WTC11 (cell line): ENCODE results near the gene FOXJ3. TPM values are rescaled to one million over a fixed set of nuclear protein-coding genes. Genes with fewer than 3 reads are reported as not detected.

ENCODE experiments used
- ATAC-seq: fragments of 200-7000 bp; cut with Tn5 transposase; 2 replicates; pipeline ENCODE4 v1.10.0; 2021; ENCODE audit warnings: mild to moderate bottlenecking, moderate library complexity
- CTCF ChIA-PET: fragments of 300-600 bp; sonication (Branson Sonifier 250); formaldehyde crosslinking; loops from one replicate; lab custom pipeline; 2021; ENCODE audit warnings: antibody characterized with exemption; lab: Charles Lee
- POLR2A ChIA-PET: fragments of 350-600 bp; sonication (Branson Sonifier 250); formaldehyde crosslinking; loops from one replicate; lab custom pipeline; 2021; ENCODE audit warnings: antibody characterized with exemption; lab: Charles Lee
- DNase-seq: peaks from one replicate; pipeline ENCODE4 v3.0.0; 2021; ENCODE audit warnings: low spot score
- H3K27ac Mint-ChIP-seq: 2 replicates; pipeline ENCODE4 v1.8.0; 2021; ENCODE audit warnings: mixed read lengths
- H3K27me3 Mint-ChIP-seq: 2 replicates; pipeline ENCODE4 v1.8.0; 2021; ENCODE audit warnings: low read depth, mild to moderate bottlenecking, moderate library complexity, mixed read lengths
- H3K36me3 Mint-ChIP-seq: 2 replicates; pipeline ENCODE4 v1.8.0; 2021; ENCODE audit warnings: mixed read lengths
- H3K4me1 Mint-ChIP-seq: 2 replicates; pipeline ENCODE4 v1.8.0; 2022; ENCODE audit warnings: mixed read lengths
- H3K4me3 Mint-ChIP-seq: 2 replicates; pipeline ENCODE4 v1.8.0; 2021; ENCODE audit warnings: mild to moderate bottlenecking, moderate library complexity, mixed read lengths
- H3K9me3 Mint-ChIP-seq: 2 replicates; pipeline ENCODE4 v1.8.0; 2021; ENCODE audit warnings: mixed read lengths
- CREB1 ChIP-seq: sonication (generic); formaldehyde crosslinking; IDR thresholded peaks from 2 replicates; pipeline ENCODE4 v1.8.0; 2023; ENCODE audit warnings: mild to moderate bottlenecking, missing genetic modification reagents
- ELF4 ChIP-seq: sonication (generic); formaldehyde crosslinking; IDR thresholded peaks from 2 replicates; pipeline ENCODE4 v1.8.1; 2022; ENCODE audit warnings: low read depth, mild to moderate bottlenecking, moderate library complexity, missing genetic modification reagents
- ETV6 ChIP-seq: sonication (generic); formaldehyde crosslinking; IDR thresholded peaks from 2 replicates; pipeline ENCODE4 v1.8.1; 2022; ENCODE audit warnings: mild to moderate bottlenecking, missing genetic modification reagents
- FOXJ3 ChIP-seq: sonication (generic); formaldehyde crosslinking; IDR thresholded peaks from 2 replicates; pipeline ENCODE4 v1.9.0; 2021; ENCODE audit warnings: missing genetic modification reagents, mild to moderate bottlenecking, borderline replicate concordance
- NR2C2 ChIP-seq: sonication (generic); formaldehyde crosslinking; IDR thresholded peaks from 2 replicates; pipeline ENCODE4 v1.8.0; 2022; ENCODE audit warnings: mild to moderate bottlenecking, missing genetic modification reagents
- RORB ChIP-seq: fragments of 250-450 bp; sonication (Bioruptor Pico); IDR thresholded peaks from 2 replicates; pipeline ENCODE4 v1.9.0; 2021; ENCODE audit warnings: mild to moderate bottlenecking
- SMAD3 ChIP-seq: sonication (generic); formaldehyde crosslinking; IDR thresholded peaks from 2 replicates; pipeline ENCODE4 v1.8.0; 2022; ENCODE audit warnings: missing genetic modification reagents, mild to moderate bottlenecking, borderline replicate concordance
- TCF7 ChIP-seq: sonication (generic); formaldehyde crosslinking; IDR thresholded peaks from 2 replicates; pipeline ENCODE4 v1.8.0; 2022; ENCODE audit warnings: mild to moderate bottlenecking, low read depth, missing genetic modification reagents, moderate library complexity
- TEAD1 ChIP-seq: sonication (generic); formaldehyde crosslinking; IDR thresholded peaks from 2 replicates; pipeline ENCODE4 v1.8.0; 2022; ENCODE audit warnings: mild to moderate bottlenecking, missing genetic modification reagents
- ZNF263 ChIP-seq: sonication (generic); formaldehyde crosslinking; IDR thresholded peaks from 2 replicates; pipeline ENCODE4 v1.8.1; 2022; ENCODE audit warnings: low read depth, mild to moderate bottlenecking, moderate library complexity, missing genetic modification reagents
- total RNA-seq: library from RNA; stranded (reverse); gene quantifications from 3 replicates; pipeline ENCODE4 v1.2.3, GENCODE V29; 2021
- TF ChIP-seq, protein P1 (sequence below): sonication (generic); formaldehyde crosslinking; IDR thresholded peaks from 2 replicates; pipeline ENCODE4 v1.8.1; 2023; ENCODE audit warnings: mild to moderate bottlenecking, missing genetic modification reagents, moderate library complexity
- TF ChIP-seq, protein P2 (sequence below): sonication (generic); formaldehyde crosslinking; IDR thresholded peaks from 2 replicates; pipeline ENCODE4 v1.8.1; 2022; ENCODE audit warnings: missing genetic modification reagents, borderline replicate concordance
- TF ChIP-seq, protein P3 (sequence below): sonication (generic); formaldehyde crosslinking; IDR thresholded peaks from 2 replicates; pipeline ENCODE4 v1.8.0; 2022; ENCODE audit warnings: mild to moderate bottlenecking, missing genetic modification reagents
- TF ChIP-seq, protein P4 (sequence below): sonication (generic); formaldehyde crosslinking; IDR thresholded peaks from 2 replicates; pipeline ENCODE4 v1.8.0; 2022; ENCODE audit warnings: mild to moderate bottlenecking, missing genetic modification reagents
- TF ChIP-seq, protein P5 (sequence below): sonication (generic); formaldehyde crosslinking; IDR thresholded peaks from 2 replicates; pipeline ENCODE4 v1.8.0; 2023; ENCODE audit warnings: mild to moderate bottlenecking, missing genetic modification reagents
- TF ChIP-seq, protein P6 (sequence below): sonication (generic); formaldehyde crosslinking; IDR thresholded peaks from 2 replicates; pipeline ENCODE4 v1.8.1; 2022; ENCODE audit warnings: low read depth, missing genetic modification reagents, borderline replicate concordance
- TF ChIP-seq, protein P7 (sequence below): sonication (generic); formaldehyde crosslinking; IDR thresholded peaks from 2 replicates; pipeline ENCODE4 v1.8.1; 2023; ENCODE audit warnings: mild to moderate bottlenecking, missing genetic modification reagents
- TF ChIP-seq, protein P8 (sequence below): sonication (generic); formaldehyde crosslinking; IDR thresholded peaks from 2 replicates; pipeline ENCODE4 v1.8.1; 2023; ENCODE audit warnings: mild to moderate bottlenecking, moderate library complexity, missing genetic modification reagents
- TF ChIP-seq, protein P9 (sequence below): fragments of 250-450 bp; sonication (Bioruptor Pico); IDR thresholded peaks from 2 replicates; pipeline ENCODE4 v2.1.2; 2022; ENCODE audit warnings: mild to moderate bottlenecking, moderate library complexity

Gene FOXJ3
- total RNA-seq, 1 experiment from 2014 or later = 43.3 TPM

DNA sequence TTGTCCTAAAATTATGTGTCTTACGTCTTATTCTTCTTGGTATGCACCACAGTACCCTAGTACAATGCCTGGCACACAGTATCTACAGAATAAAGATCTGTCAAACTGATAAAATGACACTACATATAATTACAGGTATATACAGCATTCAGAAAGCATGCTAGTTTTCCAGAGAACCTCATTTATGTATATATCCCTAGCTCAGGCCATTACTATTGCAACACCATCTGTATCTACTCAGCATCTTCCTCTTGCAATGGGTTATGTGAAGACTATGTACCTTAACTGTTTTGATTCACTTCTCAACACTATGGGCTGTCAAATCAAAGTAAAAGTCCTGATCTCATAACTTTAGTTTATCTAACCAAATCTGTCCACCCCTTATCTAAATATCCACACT, 112.0 kb downstream of the FOXJ3 start (continued):
- TF ChIP-seq TCF7 (CRISPR knock-in tag) = no peak
- no peak for TF ChIP-seq CREB1 (CRISPR knock-in tag)
- TF ChIP-seq, protein P1, sequence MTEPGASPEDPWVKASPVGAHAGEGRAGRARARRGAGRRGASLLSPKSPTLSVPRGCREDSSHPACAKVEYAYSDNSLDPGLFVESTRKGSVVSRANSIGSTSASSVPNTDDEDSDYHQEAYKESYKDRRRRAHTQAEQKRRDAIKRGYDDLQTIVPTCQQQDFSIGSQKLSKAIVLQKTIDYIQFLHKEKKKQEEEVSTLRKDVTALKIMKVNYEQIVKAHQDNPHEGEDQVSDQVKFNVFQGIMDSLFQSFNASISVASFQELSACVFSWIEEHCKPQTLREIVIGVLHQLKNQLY = no peak
- TF ChIP-seq, protein P2, sequence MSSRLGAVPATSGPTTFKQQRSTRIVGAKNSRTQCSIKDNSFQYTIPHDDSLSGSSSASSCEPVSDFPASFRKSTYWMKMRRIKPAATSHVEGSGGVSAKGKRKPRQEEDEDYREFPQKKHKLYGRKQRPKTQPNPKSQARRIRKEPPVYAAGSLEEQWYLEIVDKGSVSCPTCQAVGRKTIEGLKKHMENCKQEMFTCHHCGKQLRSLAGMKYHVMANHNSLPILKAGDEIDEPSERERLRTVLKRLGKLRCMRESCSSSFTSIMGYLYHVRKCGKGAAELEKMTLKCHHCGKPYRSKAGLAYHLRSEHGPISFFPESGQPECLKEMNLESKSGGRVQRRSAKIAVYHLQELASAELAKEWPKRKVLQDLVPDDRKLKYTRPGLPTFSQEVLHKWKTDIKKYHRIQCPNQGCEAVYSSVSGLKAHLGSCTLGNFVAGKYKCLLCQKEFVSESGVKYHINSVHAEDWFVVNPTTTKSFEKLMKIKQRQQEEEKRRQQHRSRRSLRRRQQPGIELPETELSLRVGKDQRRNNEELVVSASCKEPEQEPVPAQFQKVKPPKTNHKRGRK = no peak
- TF ChIP-seq, protein P3, sequence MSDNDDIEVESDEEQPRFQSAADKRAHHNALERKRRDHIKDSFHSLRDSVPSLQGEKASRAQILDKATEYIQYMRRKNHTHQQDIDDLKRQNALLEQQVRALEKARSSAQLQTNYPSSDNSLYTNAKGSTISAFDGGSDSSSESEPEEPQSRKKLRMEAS = no peak
- no peak for TF ChIP-seq ZNF263
- no peak for TF ChIP-seq NR2C2 (CRISPR knock-in tag)
- no peak for TF ChIP-seq TEAD1
- TF ChIP-seq, protein P4, sequence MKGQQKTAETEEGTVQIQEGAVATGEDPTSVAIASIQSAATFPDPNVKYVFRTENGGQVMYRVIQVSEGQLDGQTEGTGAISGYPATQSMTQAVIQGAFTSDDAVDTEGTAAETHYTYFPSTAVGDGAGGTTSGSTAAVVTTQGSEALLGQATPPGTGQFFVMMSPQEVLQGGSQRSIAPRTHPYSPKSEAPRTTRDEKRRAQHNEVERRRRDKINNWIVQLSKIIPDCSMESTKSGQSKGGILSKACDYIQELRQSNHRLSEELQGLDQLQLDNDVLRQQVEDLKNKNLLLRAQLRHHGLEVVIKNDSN (CRISPR knock-in tag) = no peak

DNA sequence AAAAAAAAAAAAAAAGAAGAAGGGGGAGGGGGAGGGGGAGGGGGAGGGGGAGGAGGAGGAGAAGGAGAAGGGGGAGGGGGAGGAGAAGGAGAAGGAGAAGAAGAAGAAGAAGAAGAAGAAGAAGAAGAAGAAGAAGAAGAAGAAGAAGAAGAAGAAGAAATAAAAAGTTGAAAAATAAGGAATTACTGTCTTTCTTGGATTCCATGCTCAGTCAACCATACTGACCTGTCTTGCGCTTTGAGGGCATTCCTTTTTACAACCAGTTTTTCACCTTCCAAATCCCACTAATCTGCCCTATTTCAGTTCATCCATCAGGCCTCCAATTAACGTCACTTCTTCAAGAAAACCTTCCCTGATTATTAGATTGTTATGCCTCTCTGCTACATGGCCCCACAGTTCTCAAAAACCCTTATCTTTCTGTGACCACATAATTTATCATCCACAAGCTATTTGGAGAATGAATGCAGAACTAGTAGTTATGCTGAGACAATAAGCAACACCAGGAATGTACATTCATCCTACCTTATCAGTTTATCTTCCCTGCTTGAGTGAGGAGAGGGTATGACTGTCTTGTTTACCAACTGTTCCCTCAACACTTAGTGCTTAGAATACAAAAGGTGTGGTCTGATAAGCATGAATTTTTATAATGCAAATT, 113.0 kb downstream of the FOXJ3 start:
- Mint-ChIP-seq H3K4me3 (no peak overlapping the region), H3K27me3 (no peaks in the 10 kb centered on the region), H3K4me1 (peaks cover 34% of the 10 kb centered on the region), H3K9me3 (0 out of 2 replicates have a peak, but pooled peaks cover 3% of the 10 kb centered on the region), H3K27ac (peak overlapping the region; percentile 37; the same call in 1 of the 2 replicates), H3K36me3 (no peaks in the 10 kb centered on the region)
- DNase-seq (no peak), ATAC-seq (no peak)
- CTCF ChIA-PET = no interaction called here
- POLR2A ChIA-PET = no interaction called here
- TF ChIP-seq ETV6 (CRISPR knock-in tag) = no peak
- TF ChIP-seq SMAD3 (CRISPR knock-in tag) = no peak
- no peak for TF ChIP-seq FOXJ3 (CRISPR knock-in tag)
- TF ChIP-seq, protein P5, sequence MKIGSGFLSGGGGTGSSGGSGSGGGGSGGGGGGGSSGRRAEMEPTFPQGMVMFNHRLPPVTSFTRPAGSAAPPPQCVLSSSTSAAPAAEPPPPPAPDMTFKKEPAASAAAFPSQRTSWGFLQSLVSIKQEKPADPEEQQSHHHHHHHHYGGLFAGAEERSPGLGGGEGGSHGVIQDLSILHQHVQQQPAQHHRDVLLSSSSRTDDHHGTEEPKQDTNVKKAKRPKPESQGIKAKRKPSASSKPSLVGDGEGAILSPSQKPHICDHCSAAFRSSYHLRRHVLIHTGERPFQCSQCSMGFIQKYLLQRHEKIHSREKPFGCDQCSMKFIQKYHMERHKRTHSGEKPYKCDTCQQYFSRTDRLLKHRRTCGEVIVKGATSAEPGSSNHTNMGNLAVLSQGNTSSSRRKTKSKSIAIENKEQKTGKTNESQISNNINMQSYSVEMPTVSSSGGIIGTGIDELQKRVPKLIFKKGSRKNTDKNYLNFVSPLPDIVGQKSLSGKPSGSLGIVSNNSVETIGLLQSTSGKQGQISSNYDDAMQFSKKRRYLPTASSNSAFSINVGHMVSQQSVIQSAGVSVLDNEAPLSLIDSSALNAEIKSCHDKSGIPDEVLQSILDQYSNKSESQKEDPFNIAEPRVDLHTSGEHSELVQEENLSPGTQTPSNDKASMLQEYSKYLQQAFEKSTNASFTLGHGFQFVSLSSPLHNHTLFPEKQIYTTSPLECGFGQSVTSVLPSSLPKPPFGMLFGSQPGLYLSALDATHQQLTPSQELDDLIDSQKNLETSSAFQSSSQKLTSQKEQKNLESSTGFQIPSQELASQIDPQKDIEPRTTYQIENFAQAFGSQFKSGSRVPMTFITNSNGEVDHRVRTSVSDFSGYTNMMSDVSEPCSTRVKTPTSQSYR (CRISPR knock-in tag) = no peak
- TF ChIP-seq, protein P6, sequence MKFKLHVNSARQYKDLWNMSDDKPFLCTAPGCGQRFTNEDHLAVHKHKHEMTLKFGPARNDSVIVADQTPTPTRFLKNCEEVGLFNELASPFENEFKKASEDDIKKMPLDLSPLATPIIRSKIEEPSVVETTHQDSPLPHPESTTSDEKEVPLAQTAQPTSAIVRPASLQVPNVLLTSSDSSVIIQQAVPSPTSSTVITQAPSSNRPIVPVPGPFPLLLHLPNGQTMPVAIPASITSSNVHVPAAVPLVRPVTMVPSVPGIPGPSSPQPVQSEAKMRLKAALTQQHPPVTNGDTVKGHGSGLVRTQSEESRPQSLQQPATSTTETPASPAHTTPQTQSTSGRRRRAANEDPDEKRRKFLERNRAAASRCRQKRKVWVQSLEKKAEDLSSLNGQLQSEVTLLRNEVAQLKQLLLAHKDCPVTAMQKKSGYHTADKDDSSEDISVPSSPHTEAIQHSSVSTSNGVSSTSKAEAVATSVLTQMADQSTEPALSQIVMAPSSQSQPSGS (CRISPR knock-in tag) = no peak
- TF ChIP-seq, protein P7, sequence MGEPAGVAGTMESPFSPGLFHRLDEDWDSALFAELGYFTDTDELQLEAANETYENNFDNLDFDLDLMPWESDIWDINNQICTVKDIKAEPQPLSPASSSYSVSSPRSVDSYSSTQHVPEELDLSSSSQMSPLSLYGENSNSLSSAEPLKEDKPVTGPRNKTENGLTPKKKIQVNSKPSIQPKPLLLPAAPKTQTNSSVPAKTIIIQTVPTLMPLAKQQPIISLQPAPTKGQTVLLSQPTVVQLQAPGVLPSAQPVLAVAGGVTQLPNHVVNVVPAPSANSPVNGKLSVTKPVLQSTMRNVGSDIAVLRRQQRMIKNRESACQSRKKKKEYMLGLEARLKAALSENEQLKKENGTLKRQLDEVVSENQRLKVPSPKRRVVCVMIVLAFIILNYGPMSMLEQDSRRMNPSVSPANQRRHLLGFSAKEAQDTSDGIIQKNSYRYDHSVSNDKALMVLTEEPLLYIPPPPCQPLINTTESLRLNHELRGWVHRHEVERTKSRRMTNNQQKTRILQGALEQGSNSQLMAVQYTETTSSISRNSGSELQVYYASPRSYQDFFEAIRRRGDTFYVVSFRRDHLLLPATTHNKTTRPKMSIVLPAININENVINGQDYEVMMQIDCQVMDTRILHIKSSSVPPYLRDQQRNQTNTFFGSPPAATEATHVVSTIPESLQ (CRISPR knock-in tag) = no peak
- no peak for TF ChIP-seq ELF4 (CRISPR knock-in tag)
- TF ChIP-seq, protein P8, sequence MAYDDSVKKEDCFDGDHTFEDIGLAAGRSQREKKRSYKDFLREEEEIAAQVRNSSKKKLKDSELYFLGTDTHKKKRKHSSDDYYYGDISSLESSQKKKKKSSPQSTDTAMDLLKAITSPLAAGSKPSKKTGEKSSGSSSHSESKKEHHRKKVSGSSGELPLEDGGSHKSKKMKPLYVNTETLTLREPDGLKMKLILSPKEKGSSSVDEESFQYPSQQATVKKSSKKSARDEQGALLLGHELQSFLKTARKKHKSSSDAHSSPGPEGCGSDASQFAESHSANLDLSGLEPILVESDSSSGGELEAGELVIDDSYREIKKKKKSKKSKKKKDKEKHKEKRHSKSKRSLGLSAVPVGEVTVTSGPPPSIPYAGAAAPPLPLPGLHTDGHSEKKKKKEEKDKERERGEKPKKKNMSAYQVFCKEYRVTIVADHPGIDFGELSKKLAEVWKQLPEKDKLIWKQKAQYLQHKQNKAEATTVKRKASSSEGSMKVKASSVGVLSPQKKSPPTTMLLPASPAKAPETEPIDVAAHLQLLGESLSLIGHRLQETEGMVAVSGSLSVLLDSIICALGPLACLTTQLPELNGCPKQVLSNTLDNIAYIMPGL = no peak
- TF ChIP-seq, protein P9, sequence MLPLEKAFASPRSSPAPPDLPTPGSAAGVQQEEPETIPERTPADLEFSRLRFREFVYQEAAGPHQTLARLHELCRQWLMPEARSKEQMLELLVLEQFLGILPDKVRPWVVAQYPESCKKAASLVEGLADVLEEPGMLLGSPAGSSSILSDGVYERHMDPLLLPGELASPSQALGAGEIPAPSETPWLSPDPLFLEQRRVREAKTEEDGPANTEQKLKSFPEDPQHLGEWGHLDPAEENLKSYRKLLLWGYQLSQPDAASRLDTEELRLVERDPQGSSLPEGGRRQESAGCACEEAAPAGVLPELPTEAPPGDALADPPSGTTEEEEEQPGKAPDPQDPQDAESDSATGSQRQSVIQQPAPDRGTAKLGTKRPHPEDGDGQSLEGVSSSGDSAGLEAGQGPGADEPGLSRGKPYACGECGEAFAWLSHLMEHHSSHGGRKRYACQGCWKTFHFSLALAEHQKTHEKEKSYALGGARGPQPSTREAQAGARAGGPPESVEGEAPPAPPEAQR = no peak
- TF ChIP-seq, protein P4 (CRISPR knock-in tag) = no peak
- TF ChIP-seq RORB (CRISPR knock-in tag) = no peak
